H1 (cell line): ENCODE measurements around the gene SMARCE1. TPM values are rescaled to one million over a fixed set of nuclear protein-coding genes. Genes with fewer than 3 reads are reported as not detected.

Experiments
- BRCA1 ChIP-seq: IDR thresholded peaks from 2 replicates; pipeline ENCODE4 v1.6.1; 2012; ENCODE audit warnings: low read depth, low read length, improper control_type of control experiment
- CEBPB ChIP-seq: IDR thresholded peaks from 2 replicates; pipeline ENCODE4 v1.6.1; 2012; ENCODE audit warnings: low read depth, low read length
- CHD7 ChIP-seq: fragments of 300-600 bp; sonication (generic); IDR thresholded peaks from 2 replicates; pipeline ENCODE4 v1.7.1; 2012; ENCODE audit warnings: low read length, moderate library complexity, mild to moderate bottlenecking, inconsistent platforms; ENCODE audit not compliant: insufficient replicate concordance
- CTCF ChIP-seq, 3 experiments: IDR thresholded peaks; 1 replicate in 2 of 3; 2 replicates in 1 of 3; pipeline versions ENCODE4 v1.5.1 to v1.6.1; 2011; ENCODE audit warnings: low read length in 3 of 3, mild to moderate bottlenecking in 3 of 3, inconsistent platforms in 2 of 3, low read depth in 1 of 3, moderate library complexity in 1 of 3; ENCODE audit not compliant: insufficient read depth in 1 of 3; ENCODE audit errors: control extremely low read depth in 1 of 3
- FOSL1 ChIP-seq: IDR thresholded peaks from 2 replicates; pipeline ENCODE4 v1.6.1; 2011; ENCODE audit warnings: mild to moderate bottlenecking, low read depth, low read length, moderate library complexity; ENCODE audit not compliant: insufficient read depth
- KDM1A ChIP-seq: fragments of 200-600, 300-600 bp; sonication (generic); IDR thresholded peaks from 2 replicates; pipeline ENCODE4 v1.7.1; 2016; ENCODE audit warnings: mild to moderate bottlenecking, low read length, borderline replicate concordance
- NANOG ChIP-seq: IDR thresholded peaks from 2 replicates; pipeline ENCODE4 v1.6.1; 2011; ENCODE audit warnings: low read length, low read depth, mild to moderate bottlenecking, inconsistent platforms; ENCODE audit not compliant: insufficient read depth, poor library complexity, severe bottlenecking
- SAP30 ChIP-seq: fragments of 300-600 bp; sonication (generic); IDR thresholded peaks from 2 replicates; pipeline ENCODE4 v1.7.1; 2012; ENCODE audit warnings: low read length, moderate library complexity, mild to moderate bottlenecking, inconsistent platforms; ENCODE audit not compliant: insufficient read depth, insufficient replicate concordance
- SUZ12 ChIP-seq: fragments of 200-600 bp; sonication (generic); IDR thresholded peaks from 2 replicates; pipeline ENCODE4 v1.6.1; 2012; ENCODE audit warnings: mild to moderate bottlenecking, inconsistent platforms, low read length, moderate library complexity, mixed read lengths
- polyA plus RNA-seq, 7 experiments: library from polyadenylated mRNA; depleted of rRNA in 3 of 7; stranded (reverse) in 5 of 7; unstranded in 2 of 7; fragments of >200 nt in 5 of 7; fragments of 200-250 nt in 2 of 7; gene quantifications; 1 replicate in 5 of 7; 2 replicates in 1 of 7; 4 replicates in 1 of 7; pipeline versions ENCODE4 v1.2.1 to v1.2.3, GENCODE V29; 2011 to 2013; ENCODE audit warnings: missing spikeins in 2 of 7, mixed read lengths in 2 of 7
- total RNA-seq: library from RNA; stranded (reverse); fragmentation: NEBNext Ultra II Directional; extraction: Animal tissue kit (Norgen Biotek cat#: 25700); gene quantifications from 2 replicates; pipeline ENCODE4 v1.2.1, GENCODE V29; 2021

The SMARCE1 gene
- total and polyA plus RNA-seq, 2 of the 8 experiments (the other 6 are each of a cell fraction or from before 2014, with no cell fraction given) = 30.7 to 131 TPM

- no peak for TF ChIP-seq CHD7
- TF ChIP-seq SAP30 = no peak
- TF ChIP-seq SUZ12 = no peak
- TF ChIP-seq KDM1A = no peak
- TF ChIP-seq BRCA1 = no peak
- no peak for TF ChIP-seq FOSL1
- TF ChIP-seq NANOG = no peak
- TF ChIP-seq CTCF (IDR thresholded peaks at IDR 0.05; ENCODE audit: control extremely low read depth in 1 of 3, insufficient read depth in 1 of 3, low read depth in 1 of 3, low read length in 3 of 3) = no peak
- TF ChIP-seq CEBPB = no peak
These were observed 59.1 kb downstream of the SMARCE1 start (continued) for GRCh38 chr17:40588552-40588951.
